HepG2 (cell line): ENCODE measurements around the gene ROBO2.

ENCODE experiments used
- CTCF ChIP-seq: sonication (generic); formaldehyde crosslinking; IDR thresholded peaks from 2 replicates; pipeline ENCODE4 v1.5.0; 2020; ENCODE audit warnings: mild to moderate bottlenecking, missing genetic modification reagents, moderate library complexity
- GABPA ChIP-seq, 2 experiments: IDR thresholded peaks; 2 replicates each; pipeline ENCODE4 v1.6.1; 2011 to 2016; ENCODE audit warnings: low read depth in 2 of 2, low read length in 1 of 2, missing biosample characterization in 1 of 2, missing genetic modification characterization in 1 of 2
- MYC ChIP-seq: sonication (generic); formaldehyde crosslinking; IDR thresholded peaks from 2 replicates; pipeline ENCODE4 v1.9.0; 2021; ENCODE audit warnings: missing genetic modification reagents, borderline replicate concordance
- YEATS4 ChIP-seq: sonication (generic); formaldehyde crosslinking; IDR thresholded peaks from 2 replicates; pipeline ENCODE4 v1.4.0; 2020; ENCODE audit warnings: missing genetic modification reagents, borderline replicate concordance
- ZNF331 ChIP-seq: sonication (generic); formaldehyde crosslinking; IDR thresholded peaks from 2 replicates; pipeline ENCODE4 v1.4.0; 2020; ENCODE audit warnings: missing genetic modification reagents
- ZNF512 ChIP-seq: sonication (generic); formaldehyde crosslinking; IDR thresholded peaks from 2 replicates; pipeline ENCODE4 v1.4.0; 2020; ENCODE audit warnings: mild to moderate bottlenecking, missing genetic modification reagents

- TF ChIP-seq CTCF (CRISPR knock-in tag) (no peak), GABPA (IDR thresholded peaks at IDR 0.05; ENCODE audit: low read depth, low read length) (no peak), GABPA (CRISPR knock-in tag; IDR thresholded peaks at IDR 0.05; ENCODE audit: low read depth) (no peak), MYC (CRISPR knock-in tag) (no peak), YEATS4 (no peak), ZNF331 (CRISPR knock-in tag) (no peak), ZNF512 (CRISPR knock-in tag) (no peak)
These were observed 51.9 kb downstream of the ROBO2 start for GRCh38 chr3:77091809-77092208.
